ENCODE results near the gene CDADC1.

Gene CDADC1

DNA sequence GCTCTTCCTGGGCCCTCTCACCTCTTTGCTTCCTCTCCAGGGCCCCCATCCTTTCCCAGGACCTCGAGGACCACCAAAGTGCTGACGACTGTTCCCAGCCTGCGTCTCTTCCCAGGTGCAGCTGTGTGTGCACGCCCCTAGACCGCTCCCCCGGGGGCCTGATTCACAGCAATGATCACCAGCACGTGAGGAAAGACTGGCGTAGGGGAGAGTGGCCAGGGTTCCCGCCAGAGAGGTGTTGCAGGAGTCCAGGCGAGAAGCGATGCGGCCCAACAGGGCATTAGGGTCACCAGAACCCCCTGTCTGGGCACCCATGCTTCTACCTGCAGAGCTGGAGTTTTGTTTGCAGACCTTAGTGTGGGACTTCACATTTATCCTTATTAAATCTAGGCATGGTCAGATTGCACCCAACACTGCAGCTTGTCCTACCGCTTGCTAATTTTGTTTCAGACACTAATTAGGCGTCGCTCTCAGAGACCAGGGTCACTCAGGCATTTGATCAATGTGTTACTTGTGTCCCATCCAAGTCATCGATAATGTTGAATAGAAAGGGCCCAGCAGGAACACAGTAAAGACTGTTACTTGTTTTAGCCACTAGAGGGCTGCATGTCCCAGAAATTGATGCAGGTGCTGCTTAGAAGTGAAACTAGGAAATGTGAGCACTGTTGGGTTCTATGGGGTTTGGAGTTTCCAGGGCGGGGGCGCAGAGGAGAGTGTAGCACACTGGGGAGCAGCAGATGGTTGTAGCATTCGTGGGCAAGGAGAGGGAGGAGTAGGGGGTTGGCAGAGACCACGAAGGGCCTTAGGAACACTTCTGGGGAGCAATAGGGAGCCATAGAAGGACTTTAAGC, 53.2 kb downstream of the CDADC1 start:
- H3K4me1 ChIP-seq (ENCODE audit: control insufficient read depth in 2 of 2, insufficient read depth in 2 of 2, low read length in 2 of 2): peaks cover 0 to 3% of the 10 kb centered on the region in 2 donors
- H3K9ac ChIP-seq (ENCODE audit: low read depth in 1 of 2, low read length in 2 of 2): peak overlapping the region; percentile 57 to 58

DNA sequence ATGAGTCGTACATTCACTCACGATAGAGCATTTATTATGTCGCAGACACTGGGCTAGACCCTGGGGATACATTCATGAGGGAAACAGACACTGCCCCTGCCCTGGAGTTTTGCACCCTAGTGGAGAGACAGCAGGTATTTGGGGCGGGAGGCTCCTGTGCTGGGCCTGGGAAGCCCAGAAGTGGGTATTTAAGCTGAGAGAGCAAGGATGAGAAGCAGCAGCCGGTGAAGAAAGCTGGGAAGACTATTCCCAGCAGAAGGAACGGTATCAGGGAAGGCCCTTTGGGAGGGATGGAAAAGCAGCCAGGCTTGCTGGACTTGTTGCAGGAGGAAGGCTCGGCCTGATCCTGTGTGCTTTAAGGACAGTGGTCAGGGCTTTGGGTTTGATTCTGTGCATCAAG, 54.5 kb downstream of the CDADC1 start:
- Histone ChIP-seq H3K4me1 (ENCODE audit: control insufficient read depth in 2 of 2, insufficient read depth in 2 of 2, low read length in 2 of 2) (peaks cover 0 to 3% of the 10 kb centered on the region in 2 donors), H3K36me3 (ENCODE audit: control insufficient read depth in 2 of 2, insufficient read depth in 2 of 2, low read length in 2 of 2) (no peaks in the 10 kb centered on the region), H3K9me3 (ENCODE audit: control insufficient read depth in 2 of 2, low read length in 2 of 2) (no peaks in the 10 kb centered on the region), H3K27ac (ENCODE audit: low read depth in 2 of 2, low read length in 2 of 2) (no peak overlapping the region), H3K4me3 (ENCODE audit: low read length in 2 of 2) (no peak overlapping the region), H3K27me3 (ENCODE audit: control insufficient read depth in 2 of 2, insufficient read depth in 2 of 2, low read length in 2 of 2) (no peaks in the 10 kb centered on the region), H3K9ac (ENCODE audit: low read depth in 1 of 2, low read length in 2 of 2) (no peak overlapping the region)

More for the DNA sequence above, 53.2 kb downstream of the CDADC1 start:
- Histone ChIP-seq H3K9me3 (ENCODE audit: control insufficient read depth in 2 of 2, low read length in 2 of 2) (no peaks in the 10 kb centered on the region), H3K4me3 (ENCODE audit: low read length in 2 of 2) (peak overlapping the region; percentile 73 to 80), H3K36me3 (ENCODE audit: control insufficient read depth in 2 of 2, insufficient read depth in 2 of 2, low read length in 2 of 2) (no peaks in the 10 kb centered on the region), H3K27me3 (ENCODE audit: control insufficient read depth in 2 of 2, insufficient read depth in 2 of 2, low read length in 2 of 2) (no peaks in the 10 kb centered on the region), H3K27ac (ENCODE audit: low read depth in 2 of 2, low read length in 2 of 2) (no peak overlapping the region)

DNA sequence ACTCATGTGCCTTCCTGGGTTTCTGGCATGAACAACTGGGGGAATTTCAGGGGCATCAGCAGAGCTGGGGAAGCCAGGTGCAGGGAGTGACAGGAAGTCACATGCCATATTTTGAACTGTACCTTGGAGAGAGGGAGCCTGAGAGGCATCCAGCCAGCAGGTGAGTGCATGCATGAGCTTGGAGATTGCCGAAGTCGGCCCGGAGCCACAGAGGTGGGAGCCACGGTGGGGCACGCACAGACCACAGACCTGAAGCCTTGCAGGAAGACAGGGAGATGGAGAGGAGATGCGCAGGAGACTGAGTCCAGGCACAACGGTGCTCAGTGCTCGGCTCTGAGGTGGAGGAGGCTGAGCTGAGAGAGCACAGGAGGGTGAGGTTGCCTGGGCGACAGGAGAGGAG, 55.1 kb downstream of the CDADC1 start:
- Histone ChIP-seq H3K36me3 (ENCODE audit: control insufficient read depth in 2 of 2, insufficient read depth in 2 of 2, low read length in 2 of 2) (no peaks in the 10 kb centered on the region), H3K4me1 (ENCODE audit: control insufficient read depth in 2 of 2, insufficient read depth in 2 of 2, low read length in 2 of 2) (peaks cover 0 to 3% of the 10 kb centered on the region in 2 donors), H3K9ac (ENCODE audit: low read depth in 1 of 2, low read length in 2 of 2) (no peak overlapping the region), H3K27me3 (ENCODE audit: control insufficient read depth in 2 of 2, insufficient read depth in 2 of 2, low read length in 2 of 2) (no peaks in the 10 kb centered on the region), H3K27ac (ENCODE audit: low read depth in 2 of 2, low read length in 2 of 2) (no peak overlapping the region), H3K9me3 (ENCODE audit: control insufficient read depth in 2 of 2, low read length in 2 of 2) (no peaks in the 10 kb centered on the region), H3K4me3 (ENCODE audit: low read length in 2 of 2) (no peak overlapping the region)

DNA sequence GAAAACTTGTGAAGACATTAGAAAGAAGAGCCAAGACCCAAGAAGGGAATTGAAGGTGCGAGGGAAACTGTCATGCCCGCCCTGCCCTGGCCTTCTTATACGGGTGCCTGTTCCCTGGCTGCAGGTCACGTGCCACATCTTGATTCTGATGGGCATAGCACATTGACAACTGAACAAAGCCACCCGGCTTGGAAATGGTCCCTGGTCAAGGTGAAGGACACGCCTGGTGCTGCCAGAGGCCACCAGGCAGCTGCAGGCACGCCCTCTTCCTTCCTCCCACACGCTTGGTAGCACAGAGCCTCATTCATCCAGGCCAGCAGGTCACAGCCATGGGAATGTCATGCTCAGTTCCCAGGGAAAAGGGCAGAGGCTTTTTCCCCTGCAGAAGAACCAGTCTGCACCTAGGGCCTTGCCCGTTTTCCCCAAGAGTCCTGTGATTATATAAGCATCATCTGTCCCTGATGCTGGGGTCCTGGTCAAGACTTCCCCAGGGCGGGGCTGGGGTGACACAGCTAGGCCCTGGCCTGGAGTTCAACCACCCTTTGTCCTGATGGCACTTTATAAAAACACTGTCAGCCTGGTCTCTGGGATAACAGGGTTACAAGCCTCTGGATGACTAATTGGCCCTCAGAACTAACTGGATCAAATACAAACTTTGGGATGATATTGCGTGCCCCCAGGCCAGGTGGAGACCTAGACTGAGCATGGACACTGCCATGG, 56.0 kb downstream of the CDADC1 start:
- Histone ChIP-seq H3K27ac (ENCODE audit: low read depth in 2 of 2, low read length in 2 of 2) (no peak overlapping the region), H3K4me1 (ENCODE audit: control insufficient read depth in 2 of 2, insufficient read depth in 2 of 2, low read length in 2 of 2) (peaks cover 0 to 3% of the 10 kb centered on the region in 2 donors), H3K9ac (ENCODE audit: low read depth in 1 of 2, low read length in 2 of 2) (no peak overlapping the region), H3K27me3 (ENCODE audit: control insufficient read depth in 2 of 2, insufficient read depth in 2 of 2, low read length in 2 of 2) (no peaks in the 10 kb centered on the region), H3K9me3 (ENCODE audit: control insufficient read depth in 2 of 2, low read length in 2 of 2) (no peaks in the 10 kb centered on the region), H3K36me3 (ENCODE audit: control insufficient read depth in 2 of 2, insufficient read depth in 2 of 2, low read length in 2 of 2) (no peaks in the 10 kb centered on the region), H3K4me3 (ENCODE audit: low read length in 2 of 2) (no peak overlapping the region)

DNA sequence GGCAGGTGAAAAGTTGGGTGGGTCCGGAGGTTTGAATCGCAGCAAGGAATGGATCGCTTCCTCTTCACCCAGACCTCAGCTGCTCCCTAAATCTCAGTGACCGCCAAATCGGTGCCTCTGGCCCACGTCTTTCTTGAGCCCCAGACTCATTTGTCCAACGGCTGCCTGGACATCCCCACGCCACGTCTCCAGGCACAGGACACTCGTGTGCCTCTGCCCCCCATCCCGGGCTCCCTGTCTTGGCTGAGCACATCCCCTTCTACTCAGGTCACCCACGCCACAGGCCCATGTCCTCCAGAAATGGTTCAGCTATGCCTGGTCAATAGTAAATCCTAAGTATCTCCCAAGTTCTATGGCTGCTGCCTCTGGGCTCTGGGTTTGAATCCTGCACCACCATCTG, 56.6 kb downstream of the CDADC1 start:
- Histone ChIP-seq H3K9me3 (ENCODE audit: control insufficient read depth in 2 of 2, low read length in 2 of 2) (no peaks in the 10 kb centered on the region), H3K4me3 (ENCODE audit: low read length in 2 of 2) (no peak overlapping the region), H3K4me1 (ENCODE audit: control insufficient read depth in 2 of 2, insufficient read depth in 2 of 2, low read length in 2 of 2) (peaks cover 0 to 3% of the 10 kb centered on the region in 2 donors), H3K27me3 (ENCODE audit: control insufficient read depth in 2 of 2, insufficient read depth in 2 of 2, low read length in 2 of 2) (no peaks in the 10 kb centered on the region), H3K36me3 (ENCODE audit: control insufficient read depth in 2 of 2, insufficient read depth in 2 of 2, low read length in 2 of 2) (no peaks in the 10 kb centered on the region), H3K27ac (ENCODE audit: low read depth in 2 of 2, low read length in 2 of 2) (no peak overlapping the region), H3K9ac (ENCODE audit: low read depth in 1 of 2, low read length in 2 of 2) (no peak overlapping the region)

DNA sequence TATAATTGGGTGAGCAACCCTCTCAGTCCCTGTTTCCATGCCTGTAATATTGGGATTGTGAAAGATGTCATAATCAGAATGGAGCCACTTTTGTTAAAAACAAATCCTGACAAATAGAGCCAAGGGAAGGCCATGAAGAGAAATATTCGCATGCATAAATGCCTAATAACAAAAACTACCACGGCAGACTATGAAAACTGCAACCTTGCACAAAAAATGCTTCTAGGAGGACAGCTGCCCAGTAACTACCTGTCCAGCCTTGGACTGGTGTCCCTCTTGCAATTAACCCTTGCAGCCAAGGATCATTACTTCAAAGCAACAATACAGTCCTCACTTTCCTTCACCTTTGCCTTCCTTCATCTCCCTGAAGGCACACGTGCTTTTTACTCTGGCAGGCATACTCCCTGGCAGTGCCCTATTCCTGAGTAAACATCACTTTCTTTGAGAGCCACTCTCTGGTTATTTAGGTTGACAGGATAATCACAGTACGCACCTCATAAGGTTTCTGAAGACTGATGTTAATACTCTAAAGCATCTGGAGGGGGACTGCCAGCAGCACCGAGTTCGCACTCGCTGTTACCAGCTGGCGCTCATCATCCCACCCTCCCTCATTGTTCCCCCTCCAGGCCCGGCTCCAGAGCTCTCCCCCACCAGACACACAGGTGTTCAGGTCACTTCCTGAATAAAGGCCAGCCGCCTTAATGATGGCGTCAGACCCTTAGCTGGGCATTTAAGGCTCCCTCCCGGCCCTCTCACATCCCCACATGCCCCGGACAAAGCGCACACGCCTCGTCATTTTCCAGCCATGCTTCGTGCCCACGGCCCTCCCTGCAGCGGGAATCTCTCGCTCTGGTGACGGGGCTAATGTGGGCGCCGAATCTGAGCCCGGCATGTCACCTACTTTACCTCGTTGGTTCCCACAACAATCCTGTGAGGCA, 57.3 kb downstream of the CDADC1 start:
- Histone ChIP-seq H3K4me3 (ENCODE audit: low read length in 2 of 2) (no peak overlapping the region), H3K9me3 (ENCODE audit: control insufficient read depth in 2 of 2, low read length in 2 of 2) (no peaks in the 10 kb centered on the region), H3K4me1 (ENCODE audit: control insufficient read depth in 2 of 2, insufficient read depth in 2 of 2, low read length in 2 of 2) (peaks cover 0 to 3% of the 10 kb centered on the region in 2 donors), H3K27me3 (ENCODE audit: control insufficient read depth in 2 of 2, insufficient read depth in 2 of 2, low read length in 2 of 2) (no peaks in the 10 kb centered on the region), H3K36me3 (ENCODE audit: control insufficient read depth in 2 of 2, insufficient read depth in 2 of 2, low read length in 2 of 2) (peaks cover 2 to 3% of the 10 kb centered on the region in 2 donors), H3K27ac (ENCODE audit: low read depth in 2 of 2, low read length in 2 of 2) (no peak overlapping the region), H3K9ac (ENCODE audit: low read depth in 1 of 2, low read length in 2 of 2) (no peak overlapping the region)

DNA sequence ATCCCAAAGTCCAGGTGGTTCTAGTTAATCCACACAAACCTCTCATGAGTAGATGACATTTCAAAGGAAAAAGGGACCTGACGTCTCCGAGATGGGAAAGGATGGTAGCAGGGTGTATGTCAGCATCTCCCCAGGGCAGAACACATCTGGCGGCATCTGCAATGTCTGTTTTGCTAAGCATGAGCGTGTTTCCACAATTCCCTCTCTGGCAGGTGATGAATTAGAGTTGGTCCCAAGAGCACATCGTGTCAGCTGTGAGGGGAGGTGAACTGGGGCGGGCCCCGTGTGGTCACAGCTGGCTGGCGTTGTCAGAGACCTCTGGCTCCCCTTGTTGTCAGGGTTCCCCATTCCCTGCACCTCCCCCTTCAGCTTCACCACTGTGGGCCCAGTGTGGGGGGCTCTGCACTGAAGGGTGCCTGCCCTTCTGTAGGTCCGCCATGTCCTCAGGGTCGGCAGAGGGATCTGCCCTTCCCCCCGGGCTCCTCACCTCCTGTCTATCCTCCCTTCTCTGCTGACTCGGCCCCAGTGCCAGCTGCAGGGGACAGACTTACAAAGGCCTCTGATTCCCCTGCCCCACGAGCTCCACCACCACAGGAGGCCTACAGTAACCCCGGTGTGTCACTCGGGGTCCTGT, 58.2 kb downstream of the CDADC1 start:
- peaks cover 0 to 3% of the 10 kb centered on the region in 2 donors for H3K4me1 ChIP-seq (ENCODE audit: control insufficient read depth in 2 of 2, insufficient read depth in 2 of 2, low read length in 2 of 2)
- H3K4me3 ChIP-seq (ENCODE audit: low read length in 2 of 2): no peak overlapping the region
- no peaks in the 10 kb centered on the region for H3K27me3 ChIP-seq (ENCODE audit: control insufficient read depth in 2 of 2, insufficient read depth in 2 of 2, low read length in 2 of 2)
- H3K36me3 ChIP-seq (ENCODE audit: control insufficient read depth in 2 of 2, insufficient read depth in 2 of 2, low read length in 2 of 2): peaks cover 4 to 8% of the 10 kb centered on the region in 2 donors
- no peaks in the 10 kb centered on the region for H3K9me3 ChIP-seq (ENCODE audit: control insufficient read depth in 2 of 2, low read length in 2 of 2)
- no peak overlapping the region for H3K27ac ChIP-seq (ENCODE audit: low read depth in 2 of 2, low read length in 2 of 2)
- no peak overlapping the region for H3K9ac ChIP-seq (ENCODE audit: low read depth in 1 of 2, low read length in 2 of 2)

DNA sequence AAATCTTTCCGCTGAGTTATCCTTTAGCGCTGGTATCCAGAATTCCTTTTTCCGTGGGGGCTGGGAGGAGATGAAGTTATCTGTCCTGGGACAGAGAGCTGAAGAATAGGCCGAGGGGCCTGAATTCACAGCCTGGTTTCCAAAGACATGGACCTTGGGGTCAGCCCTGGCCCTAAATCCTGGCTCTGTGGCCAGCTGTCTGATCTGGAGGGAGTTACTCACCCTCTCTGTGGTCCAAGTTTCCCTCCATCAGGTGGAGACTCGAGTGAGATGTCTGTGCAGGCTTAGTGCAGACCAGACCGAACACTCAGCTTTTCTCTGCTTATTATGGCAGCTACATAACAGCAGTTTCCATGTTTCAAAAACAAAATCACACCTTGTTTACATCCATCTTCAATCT, 59.6 kb downstream of the CDADC1 start:
- H3K27me3 ChIP-seq (ENCODE audit: control insufficient read depth in 2 of 2, insufficient read depth in 2 of 2, low read length in 2 of 2): no peaks in the 10 kb centered on the region
- H3K9ac ChIP-seq (ENCODE audit: low read depth in 1 of 2, low read length in 2 of 2): no peak overlapping the region
- H3K4me3 ChIP-seq (ENCODE audit: low read length in 2 of 2): no peak overlapping the region
- no peaks in the 10 kb centered on the region for H3K9me3 ChIP-seq (ENCODE audit: control insufficient read depth in 2 of 2, low read length in 2 of 2)
- peaks cover 4 to 8% of the 10 kb centered on the region in 2 donors for H3K36me3 ChIP-seq (ENCODE audit: control insufficient read depth in 2 of 2, insufficient read depth in 2 of 2, low read length in 2 of 2)
- peak overlapping the region; percentile 16 to 73 for H3K27ac ChIP-seq (ENCODE audit: low read depth in 2 of 2, low read length in 2 of 2)
- no peaks in the 10 kb centered on the region for H3K4me1 ChIP-seq (ENCODE audit: control insufficient read depth in 2 of 2, insufficient read depth in 2 of 2, low read length in 2 of 2)

DNA sequence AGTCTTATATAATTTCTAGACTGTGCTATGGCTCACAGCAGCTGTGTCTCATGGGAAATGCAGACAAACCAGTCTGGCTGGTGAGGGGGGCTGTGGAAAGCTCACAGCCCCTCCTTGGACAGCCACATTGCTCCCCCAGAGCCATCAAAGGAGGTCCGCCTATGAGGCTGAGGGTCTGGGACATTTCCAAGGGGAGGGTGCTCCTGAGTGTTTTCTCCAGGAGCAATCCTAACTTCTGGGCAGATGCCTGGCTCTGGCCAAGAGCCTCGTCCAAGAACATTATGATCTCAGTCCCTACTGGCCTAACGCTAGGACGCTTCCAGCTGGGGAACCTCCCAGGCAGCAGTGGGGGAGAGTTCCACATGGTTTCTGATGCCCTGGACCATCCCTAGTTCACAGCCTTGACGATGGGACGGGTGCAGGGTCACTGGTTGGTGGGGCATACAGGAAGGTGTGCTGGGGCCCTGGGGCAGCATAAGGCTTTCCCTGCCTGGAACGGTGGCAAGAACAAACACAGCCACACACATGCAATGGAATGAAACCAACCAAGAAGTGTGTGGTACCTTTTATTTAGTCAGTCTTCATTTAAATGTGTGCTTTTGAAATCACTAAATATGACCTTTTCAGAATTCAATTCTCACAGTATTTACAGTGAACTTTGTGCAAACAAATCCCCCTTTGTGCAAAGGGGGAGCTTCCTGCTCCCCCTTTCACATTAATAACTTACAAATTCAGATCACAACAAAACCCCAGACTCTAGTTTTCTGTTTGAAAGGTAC, 60.6 kb downstream of the CDADC1 start:
- Histone ChIP-seq H3K4me3 (ENCODE audit: low read length in 2 of 2) (no peak overlapping the region), H3K27me3 (ENCODE audit: control insufficient read depth in 2 of 2, insufficient read depth in 2 of 2, low read length in 2 of 2) (no peaks in the 10 kb centered on the region), H3K9me3 (ENCODE audit: control insufficient read depth in 2 of 2, low read length in 2 of 2) (no peaks in the 10 kb centered on the region), H3K9ac (ENCODE audit: low read depth in 1 of 2, low read length in 2 of 2) (no peak overlapping the region), H3K36me3 (ENCODE audit: control insufficient read depth in 2 of 2, insufficient read depth in 2 of 2, low read length in 2 of 2) (peaks cover 4 to 8% of the 10 kb centered on the region in 2 donors), H3K27ac (ENCODE audit: low read depth in 2 of 2, low read length in 2 of 2) (peak overlapping the region; percentile 73), H3K4me1 (ENCODE audit: control insufficient read depth in 2 of 2, insufficient read depth in 2 of 2, low read length in 2 of 2) (no peaks in the 10 kb centered on the region)

All from mucosa of rectum (tissue), 2 donors.